ENCODE measurements around the gene EPB41. TPM values are rescaled to one million over a fixed set of nuclear protein-coding genes. Genes with fewer than 3 reads are reported as not detected.

Gene EPB41
- total and polyA plus RNA-seq, 9 of the 15 experiments (the other 6 are each of a cell fraction or from before 2014, with no cell fraction given): 3.7 to 213 (median 141) TPM

DNA sequence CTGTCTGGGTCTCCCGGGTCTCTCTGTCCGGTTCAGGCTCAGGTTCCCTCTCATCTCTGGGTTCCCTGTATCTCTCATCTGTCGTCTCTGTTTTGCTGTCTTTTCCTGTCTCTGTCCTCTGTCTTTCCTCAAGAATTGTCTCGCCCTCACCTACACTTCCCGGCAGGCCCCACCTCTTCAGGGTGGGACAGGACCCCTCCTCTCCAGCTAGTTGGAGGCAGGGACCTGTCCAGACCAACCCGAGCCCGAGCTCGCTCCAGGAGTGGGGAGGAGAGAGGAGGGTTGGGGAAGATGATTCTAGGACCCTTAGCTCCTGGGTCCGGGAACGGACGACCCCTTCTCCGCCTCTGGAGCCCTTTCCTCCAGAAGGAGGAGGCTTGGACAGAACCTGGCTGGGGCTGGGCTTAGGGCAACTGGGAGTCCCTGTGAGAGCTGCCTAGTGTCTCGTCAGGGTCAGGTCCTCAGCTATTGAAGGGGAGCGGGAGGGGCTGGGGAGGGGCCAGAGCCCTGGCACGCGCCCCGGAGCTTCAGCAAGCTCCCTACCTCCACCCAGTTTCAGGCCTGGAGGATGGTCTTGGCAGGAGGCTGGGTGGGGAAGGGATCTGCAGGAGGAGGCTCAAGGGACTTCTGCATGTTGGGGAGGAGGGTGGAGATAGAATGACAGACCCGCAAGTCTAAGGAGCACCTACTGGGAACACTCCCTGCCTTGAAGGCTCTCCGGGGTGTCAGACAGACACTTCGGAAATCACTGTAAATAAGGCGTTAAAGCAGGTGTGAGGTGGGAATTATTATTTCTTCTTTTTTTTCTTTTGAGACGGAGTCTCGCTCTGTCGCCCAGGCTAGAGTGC, 26.3 kb upstream of the EPB41 start (continued):
- TF ChIP-seq ZNF655 (CRISPR knock-in tag; IDR thresholded peaks at IDR 0.05): no peak
- no peak for TF ChIP-seq RBM15 (IDR thresholded peaks at IDR 0.05; ENCODE audit: insufficient read depth, low read length)
- TF ChIP-seq CTCF (IDR thresholded peaks at IDR 0.05 in 2 of 3, conservative IDR thresholded peaks at IDR 0.05 in 1 of 3; ENCODE audit: insufficient read depth in 2 of 3, low read depth in 1 of 3, low read length in 3 of 3): no peak
- TF ChIP-seq, protein P1, sequence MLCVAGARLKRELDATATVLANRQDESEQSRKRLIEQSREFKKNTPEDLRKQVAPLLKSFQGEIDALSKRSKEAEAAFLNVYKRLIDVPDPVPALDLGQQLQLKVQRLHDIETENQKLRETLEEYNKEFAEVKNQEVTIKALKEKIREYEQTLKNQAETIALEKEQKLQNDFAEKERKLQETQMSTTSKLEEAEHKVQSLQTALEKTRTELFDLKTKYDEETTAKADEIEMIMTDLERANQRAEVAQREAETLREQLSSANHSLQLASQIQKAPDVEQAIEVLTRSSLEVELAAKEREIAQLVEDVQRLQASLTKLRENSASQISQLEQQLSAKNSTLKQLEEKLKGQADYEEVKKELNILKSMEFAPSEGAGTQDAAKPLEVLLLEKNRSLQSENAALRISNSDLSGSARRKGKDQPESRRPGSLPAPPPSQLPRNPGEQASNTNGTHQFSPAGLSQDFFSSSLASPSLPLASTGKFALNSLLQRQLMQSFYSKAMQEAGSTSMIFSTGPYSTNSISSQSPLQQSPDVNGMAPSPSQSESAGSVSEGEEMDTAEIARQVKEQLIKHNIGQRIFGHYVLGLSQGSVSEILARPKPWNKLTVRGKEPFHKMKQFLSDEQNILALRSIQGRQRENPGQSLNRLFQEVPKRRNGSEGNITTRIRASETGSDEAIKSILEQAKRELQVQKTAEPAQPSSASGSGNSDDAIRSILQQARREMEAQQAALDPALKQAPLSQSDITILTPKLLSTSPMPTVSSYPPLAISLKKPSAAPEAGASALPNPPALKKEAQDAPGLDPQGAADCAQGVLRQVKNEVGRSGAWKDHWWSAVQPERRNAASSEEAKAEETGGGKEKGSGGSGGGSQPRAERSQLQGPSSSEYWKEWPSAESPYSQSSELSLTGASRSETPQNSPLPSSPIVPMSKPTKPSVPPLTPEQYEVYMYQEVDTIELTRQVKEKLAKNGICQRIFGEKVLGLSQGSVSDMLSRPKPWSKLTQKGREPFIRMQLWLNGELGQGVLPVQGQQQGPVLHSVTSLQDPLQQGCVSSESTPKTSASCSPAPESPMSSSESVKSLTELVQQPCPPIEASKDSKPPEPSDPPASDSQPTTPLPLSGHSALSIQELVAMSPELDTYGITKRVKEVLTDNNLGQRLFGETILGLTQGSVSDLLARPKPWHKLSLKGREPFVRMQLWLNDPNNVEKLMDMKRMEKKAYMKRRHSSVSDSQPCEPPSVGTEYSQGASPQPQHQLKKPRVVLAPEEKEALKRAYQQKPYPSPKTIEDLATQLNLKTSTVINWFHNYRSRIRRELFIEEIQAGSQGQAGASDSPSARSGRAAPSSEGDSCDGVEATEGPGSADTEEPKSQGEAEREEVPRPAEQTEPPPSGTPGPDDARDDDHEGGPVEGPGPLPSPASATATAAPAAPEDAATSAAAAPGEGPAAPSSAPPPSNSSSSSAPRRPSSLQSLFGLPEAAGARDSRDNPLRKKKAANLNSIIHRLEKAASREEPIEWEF (CRISPR knock-in tag; IDR thresholded peaks at IDR 0.05): no peak
- no peak for TF ChIP-seq SRSF3 (IDR thresholded peaks at IDR 0.05; ENCODE audit: insufficient read depth, low read length)
- no peak for TF ChIP-seq KAT8 (IDR thresholded peaks at IDR 0.05; ENCODE audit: low read depth)
- no peak for TF ChIP-seq STAT5A (IDR thresholded peaks at IDR 0.05; ENCODE audit: borderline replicate concordance, low read length)
- TF ChIP-seq CEBPG (CRISPR knock-in tag; IDR thresholded peaks at IDR 0.05): no peak
- no peak for TF ChIP-seq CEBPG (tag; conservative IDR thresholded peaks at IDR 0.05 in 1 of 2, IDR thresholded peaks at IDR 0.05 in 1 of 2)
- TF ChIP-seq SREBF1 (IDR thresholded peaks at IDR 0.05; ENCODE audit: borderline replicate concordance, low read depth, low read length): no peak
- TF ChIP-seq ZNF274 (IDR thresholded peaks at IDR 0.05; ENCODE audit: borderline replicate concordance, low read depth, low read length): no peak
- no peak for TF ChIP-seq SIRT6 (IDR thresholded peaks at IDR 0.05; ENCODE audit: low read depth, low read length)
- no peak for TF ChIP-seq ZEB2 (IDR thresholded peaks at IDR 0.05)
- TF ChIP-seq, protein P2, sequence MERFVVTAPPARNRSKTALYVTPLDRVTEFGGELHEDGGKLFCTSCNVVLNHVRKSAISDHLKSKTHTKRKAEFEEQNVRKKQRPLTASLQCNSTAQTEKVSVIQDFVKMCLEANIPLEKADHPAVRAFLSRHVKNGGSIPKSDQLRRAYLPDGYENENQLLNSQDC (CRISPR knock-in tag; IDR thresholded peaks at IDR 0.05): no peak
- no peak for TF ChIP-seq ZNF212 (CRISPR knock-in tag; IDR thresholded peaks at IDR 0.05)
- TF ChIP-seq TAF7 (tag; IDR thresholded peaks at IDR 0.05): no peak
- TF ChIP-seq, protein P3, sequence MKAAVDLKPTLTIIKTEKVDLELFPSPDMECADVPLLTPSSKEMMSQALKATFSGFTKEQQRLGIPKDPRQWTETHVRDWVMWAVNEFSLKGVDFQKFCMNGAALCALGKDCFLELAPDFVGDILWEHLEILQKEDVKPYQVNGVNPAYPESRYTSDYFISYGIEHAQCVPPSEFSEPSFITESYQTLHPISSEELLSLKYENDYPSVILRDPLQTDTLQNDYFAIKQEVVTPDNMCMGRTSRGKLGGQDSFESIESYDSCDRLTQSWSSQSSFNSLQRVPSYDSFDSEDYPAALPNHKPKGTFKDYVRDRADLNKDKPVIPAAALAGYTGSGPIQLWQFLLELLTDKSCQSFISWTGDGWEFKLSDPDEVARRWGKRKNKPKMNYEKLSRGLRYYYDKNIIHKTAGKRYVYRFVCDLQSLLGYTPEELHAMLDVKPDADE (conservative IDR thresholded peaks at IDR 0.05; ENCODE audit: control insufficient read depth, low read depth, low read length): no peak
